ENCODE data around the gene ELMOD1. TPM values are rescaled to one million over a fixed set of nuclear protein-coding genes. Genes with fewer than 3 reads are reported as not detected.

ELMOD1 gene
- total and polyA plus RNA-seq, 2 experiments from 2014 or later, result 1.2 to 1.6 TPM

- ATAC-seq, result no peak
These were observed 40.1 kb downstream of the ELMOD1 start for GRCh38 chr11:107631043-107631442.

More at GRCh38 chr11:107631043-107631442, 40.1 kb downstream of the ELMOD1 start:
- Histone ChIP-seq H3K36me3 (ENCODE audit: insufficient read depth) (no peaks in the 10 kb centered on the region), H3K4me2 (no peak overlapping the region), H3F3A (replicated peaks; ENCODE audit: low read depth) (no peaks in the 10 kb centered on the region), H3K4me1 (ENCODE audit: insufficient read depth) (peaks cover 25% of the 10 kb centered on the region), H3K9me2 (ENCODE audit: insufficient read depth) (no peaks in the 10 kb centered on the region), H2AFZ (no peak overlapping the region), H3K4me3 (no peak overlapping the region), H3K27ac (ENCODE audit: low read depth) (no peak overlapping the region), H3K27me3 (ENCODE audit: insufficient read depth) (no peaks in the 10 kb centered on the region), H3K79me2 (replicated peaks; ENCODE audit: insufficient read depth) (no peaks in the 10 kb centered on the region), H4K20me1 (replicated peaks; ENCODE audit: insufficient read depth) (no peaks in the 10 kb centered on the region)
- no peak overlapping the region for H3K27ac Mint-ChIP-seq
- H3K9me3 Mint-ChIP-seq, result no peaks in the 10 kb centered on the region
- no peaks in the 10 kb centered on the region for H3K36me3 Mint-ChIP-seq (ENCODE audit: low read depth)
- peaks cover 30% of the 10 kb centered on the region for H3K4me1 Mint-ChIP-seq
- DNase-seq (ENCODE audit: low spot score), result no peak
- no peak for TF ChIP-seq NANOG (IDR thresholded peaks at IDR 0.05; ENCODE audit: borderline replicate concordance)
- TF ChIP-seq ZNF331 (CRISPR knock-in tag; IDR thresholded peaks at IDR 0.05; ENCODE audit: low read depth), result no peak
- no peak for TF ChIP-seq EZH2 (IDR thresholded peaks at IDR 0.05; ENCODE audit: low read depth, unreplicated experiment)
- no peak for TF ChIP-seq STAT1 (IDR thresholded peaks at IDR 0.05; ENCODE audit: unreplicated experiment)
- TF ChIP-seq ZNF114 (CRISPR knock-in tag; IDR thresholded peaks at IDR 0.05), result no peak
- TF ChIP-seq EZH2phosphoT487 (IDR thresholded peaks at IDR 0.05; ENCODE audit: unreplicated experiment), result no peak
- no peak for TF ChIP-seq ZNF462 (CRISPR knock-in tag; IDR thresholded peaks at IDR 0.05)
- TF ChIP-seq JUNB (IDR thresholded peaks at IDR 0.05; ENCODE audit: unreplicated experiment), result no peak
- no peak for TF ChIP-seq REST (IDR thresholded peaks at IDR 0.05; ENCODE audit: unreplicated experiment)
- TF ChIP-seq CREB1 (CRISPR knock-in tag; IDR thresholded peaks at IDR 0.05; ENCODE audit: low read depth), result no peak
- TF ChIP-seq POLR2AphosphoS5 (IDR thresholded peaks at IDR 0.05; ENCODE audit: low read depth), result no peak
- TF ChIP-seq CTCF (conservative IDR thresholded peaks at IDR 0.05; ENCODE audit: low read depth in 2 of 2), result no peak
- no peak for TF ChIP-seq ETS1 (IDR thresholded peaks at IDR 0.05)
- H3K4me3 Mint-ChIP-seq, result no peak overlapping the region
- peaks cover 3% of the 10 kb centered on the region for H3K27me3 Mint-ChIP-seq (ENCODE audit: insufficient read depth, low read depth, poor library complexity)

All from GM23338 (cell line).